GM15510 (cell line): ENCODE data around the gene DRD1.

Experiments
- POLR2A ChIP-seq: IDR thresholded peaks from 3 replicates; pipeline ENCODE4 v1.6.1; 2011; ENCODE audit warnings: borderline replicate concordance; ENCODE audit not compliant: insufficient read length; ENCODE audit errors: extremely low read depth

DRD1 gene

DNA sequence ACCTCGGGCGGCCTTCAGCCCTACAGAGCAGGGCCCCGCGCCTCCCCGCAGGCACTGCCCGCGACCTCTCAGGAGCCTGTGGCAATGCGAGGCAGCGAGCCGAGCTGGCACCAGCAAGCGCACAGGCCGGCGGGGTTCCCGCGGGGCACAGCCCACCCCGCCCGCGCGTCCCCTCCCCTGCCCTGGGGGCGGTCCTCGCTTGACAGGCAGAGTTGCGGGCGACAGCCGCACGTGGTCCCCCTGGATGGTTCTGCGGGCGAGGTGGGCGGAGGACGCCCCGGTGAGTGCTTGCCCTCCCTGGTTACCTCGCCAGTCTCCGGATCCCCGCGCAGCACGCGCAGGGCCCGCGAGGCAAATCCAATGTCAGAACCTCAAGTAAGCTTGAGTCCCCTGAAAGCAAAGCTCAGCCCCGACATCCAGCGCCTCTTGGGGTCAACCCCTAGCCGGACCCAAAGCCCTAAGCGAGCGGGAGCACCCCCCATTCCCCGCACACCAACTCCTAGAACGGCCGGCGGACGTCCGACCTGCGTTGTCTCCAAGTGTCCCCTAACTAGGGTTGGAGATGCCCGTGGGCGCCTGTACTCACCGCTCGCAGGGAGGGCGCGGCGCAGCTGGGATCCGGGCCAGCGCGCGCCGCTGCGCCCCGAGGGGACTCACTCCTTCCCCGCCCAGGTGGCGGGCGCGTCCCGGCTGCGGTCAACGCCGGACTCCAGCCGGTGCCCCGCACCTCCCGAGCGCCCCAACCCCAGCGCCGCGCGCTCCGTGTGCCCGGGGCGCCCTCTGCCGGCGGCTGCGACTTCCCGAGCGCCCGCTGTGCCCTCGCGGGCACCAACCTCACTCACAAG lies at the start of gene DRD1:
Gene DRD1 (minus strand): TSS at position 123 of the 845 bp plus-strand sequence. CDS start 1,083 bp downstream, outside the sequence.
- no peak for TF ChIP-seq POLR2A

DNA sequence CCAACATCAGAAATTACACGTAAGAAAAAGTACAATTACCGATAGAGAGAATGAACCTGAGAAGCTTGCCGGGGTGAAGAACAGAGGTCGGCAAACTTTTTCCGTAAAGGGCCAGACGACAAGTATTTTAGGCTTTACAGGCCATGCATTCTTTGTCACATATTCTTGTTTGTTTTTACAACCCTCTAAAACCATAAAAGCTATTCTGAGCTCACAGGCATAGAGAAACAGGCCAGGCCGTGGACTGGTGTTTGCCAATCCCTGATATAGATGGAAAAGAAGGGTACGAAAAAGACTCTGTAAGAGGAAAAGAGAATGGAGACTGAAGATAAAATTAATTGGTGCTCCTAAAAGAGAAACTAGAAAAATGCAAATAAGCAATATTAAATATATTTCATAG lies 49.7 kb upstream of the DRD1 start:
- no peak for TF ChIP-seq POLR2A

DNA sequence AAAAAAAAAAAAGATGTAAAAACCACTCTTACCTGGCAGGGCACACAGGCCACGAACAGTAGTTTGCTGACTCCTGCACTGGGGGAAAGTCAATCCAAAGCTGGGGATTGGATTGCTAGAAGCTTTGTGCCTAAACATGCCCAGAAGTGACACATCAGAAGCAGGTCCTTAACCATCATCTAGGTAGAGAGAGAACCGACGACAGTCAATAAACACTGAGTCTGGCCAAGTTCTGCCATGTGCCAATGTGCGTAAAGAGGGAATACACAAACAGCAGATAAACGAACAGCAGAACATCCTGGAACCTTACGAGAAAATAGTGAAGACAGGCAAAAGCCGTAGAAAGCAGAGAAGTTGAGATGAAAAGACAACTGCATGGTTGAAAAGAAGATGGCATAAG lies 49.3 kb upstream of the DRD1 start:
- no peak for TF ChIP-seq POLR2A

DNA sequence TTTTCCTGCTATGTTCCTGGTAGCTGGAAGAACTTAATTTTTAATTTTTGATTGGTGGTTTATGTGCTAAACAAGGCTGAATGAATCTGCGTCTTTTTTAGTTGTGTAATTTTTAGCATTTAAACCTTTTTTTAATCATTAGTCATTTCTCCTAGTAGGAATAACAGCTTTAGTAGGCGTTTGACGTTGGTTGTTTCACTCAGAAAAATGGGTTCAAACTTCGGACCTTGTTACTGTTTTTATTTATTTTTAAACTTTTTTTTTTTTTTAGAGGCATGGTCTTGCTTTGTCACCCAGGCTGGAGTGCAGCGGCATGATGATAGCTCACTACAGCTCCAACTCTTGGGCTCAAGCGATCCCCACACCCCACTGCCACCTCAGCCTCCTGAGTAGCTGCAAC lies 47.2 kb upstream of the DRD1 start:
- no peak for TF ChIP-seq POLR2A

DNA sequence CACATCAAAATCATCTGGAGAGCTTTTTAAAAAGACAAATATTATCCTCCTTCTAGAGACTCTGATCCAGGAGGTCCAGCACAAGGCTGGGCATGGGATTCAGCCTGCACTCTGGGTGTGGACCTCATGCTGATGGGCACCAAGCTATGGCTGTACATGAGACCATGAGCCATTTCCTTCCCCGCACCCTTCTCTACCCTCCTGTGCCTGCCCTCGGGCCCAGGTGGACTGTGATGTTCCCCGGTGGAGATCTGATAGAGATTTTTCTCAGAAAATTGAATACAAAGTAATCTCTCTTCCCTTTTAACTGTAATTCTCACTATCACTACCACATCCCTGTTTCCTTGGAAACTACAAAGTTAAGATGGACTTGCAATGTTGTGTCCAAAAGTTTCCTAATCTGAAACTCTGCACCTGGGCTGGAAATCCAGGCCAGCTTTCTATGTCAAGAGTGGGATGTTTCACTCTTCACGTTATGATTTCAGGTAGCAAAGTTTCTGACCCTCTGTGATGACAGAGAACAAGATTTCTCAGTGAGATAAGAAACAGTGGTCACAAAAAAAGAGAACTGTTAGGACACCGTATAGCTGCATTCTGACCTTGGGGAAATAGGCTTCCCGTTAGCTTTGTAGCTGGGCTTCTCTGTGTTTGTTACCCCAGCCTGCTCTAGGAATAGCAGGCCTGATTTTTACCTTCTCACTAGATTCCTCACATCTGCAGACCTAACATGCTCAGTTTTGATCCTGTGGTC lies 45.9 kb upstream of the DRD1 start:
- no peak for TF ChIP-seq POLR2A

DNA sequence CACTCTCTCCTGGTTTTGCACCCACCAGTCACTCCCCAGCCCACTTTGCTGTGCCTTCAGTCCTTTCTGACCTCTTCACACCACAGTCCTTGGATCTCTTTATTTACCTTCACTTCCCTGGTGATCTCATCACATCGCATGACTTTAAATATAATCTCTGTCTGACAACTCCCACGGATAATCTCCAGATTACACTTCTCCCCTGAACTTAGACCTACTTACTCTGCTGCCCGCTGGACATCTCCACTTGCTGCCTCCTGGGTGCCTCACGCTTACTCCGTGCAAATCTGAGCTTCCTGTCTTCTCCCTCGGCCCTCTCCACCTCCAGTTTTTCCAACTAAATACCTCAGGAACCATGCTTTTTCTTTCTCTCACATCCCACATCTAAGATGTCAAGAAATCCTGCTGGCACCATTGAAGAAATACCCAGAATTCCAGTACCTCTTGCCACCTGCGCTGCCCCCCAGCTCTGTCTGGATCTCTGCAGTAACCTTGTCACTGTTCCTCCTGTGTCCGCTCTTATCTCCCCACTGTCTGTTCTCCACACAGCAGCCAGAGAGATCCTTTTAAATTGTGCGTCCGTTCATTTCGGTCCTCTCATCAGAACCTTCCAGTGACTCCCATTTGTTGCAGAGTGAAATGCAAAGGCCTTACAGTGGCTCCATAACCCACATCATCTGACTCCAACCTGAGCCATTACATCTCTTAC lies 43.7 kb upstream of the DRD1 start:
- TF ChIP-seq POLR2A = no peak

DNA sequence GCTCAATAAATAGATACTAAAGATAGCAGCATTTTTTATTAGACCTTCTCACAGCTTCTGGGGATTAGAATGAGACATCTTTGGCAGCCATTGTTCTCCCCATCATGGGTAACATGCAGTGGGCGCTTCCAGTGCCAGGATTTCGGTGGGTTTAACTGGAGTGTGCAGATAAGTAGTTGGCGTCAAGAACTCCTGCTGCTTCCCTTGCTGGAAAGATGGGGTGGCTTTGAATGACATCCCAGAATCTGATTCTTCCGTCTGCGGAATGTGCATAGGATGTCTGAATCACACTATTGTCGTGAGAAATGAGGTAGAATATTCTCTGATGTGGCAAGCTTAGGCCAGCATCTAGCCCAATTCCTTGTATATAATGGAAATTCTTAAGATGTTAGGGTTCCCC lies 41.6 kb upstream of the DRD1 start:
- TF ChIP-seq POLR2A = no peak

DNA sequence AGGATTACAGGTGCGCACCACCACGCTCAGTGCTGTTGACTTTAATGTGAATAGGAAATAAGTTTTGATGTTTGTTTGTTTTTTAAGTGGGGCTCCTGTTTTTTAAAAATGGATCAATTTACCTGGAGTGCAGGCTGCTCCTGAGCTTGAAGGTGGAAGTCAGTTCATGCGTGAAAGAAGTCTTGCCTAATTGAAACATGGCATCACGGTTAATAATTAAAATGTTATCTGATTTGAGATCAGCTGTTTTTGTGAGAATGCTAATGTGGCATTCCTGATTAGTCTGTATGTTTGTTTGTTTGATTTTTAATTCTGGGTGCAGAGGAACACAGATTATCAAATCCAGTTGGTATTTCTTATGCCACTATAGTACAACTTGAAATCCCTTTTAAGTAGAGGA lies 40.8 kb upstream of the DRD1 start:
- TF ChIP-seq POLR2A = no peak

DNA sequence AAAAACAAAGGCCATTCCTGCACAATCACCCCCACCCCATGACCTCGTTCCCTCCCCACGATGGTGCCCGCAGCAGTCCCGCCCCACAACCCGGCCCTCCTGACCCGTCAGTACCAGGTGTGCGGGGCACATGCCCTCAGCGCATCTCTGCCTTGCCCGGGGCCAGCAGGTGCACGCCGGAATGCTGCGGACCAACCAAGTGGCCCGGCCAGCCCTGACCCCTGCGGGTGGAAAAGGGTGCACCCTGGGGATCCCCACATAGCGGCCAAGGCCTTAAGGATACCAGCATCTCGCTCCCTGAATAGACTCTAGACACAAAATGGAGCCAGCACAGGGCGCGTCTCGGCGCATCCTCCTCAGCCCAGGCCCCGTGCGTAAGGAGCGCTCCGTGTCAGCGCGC lies 40.3 kb upstream of the DRD1 start:
- TF ChIP-seq POLR2A = no peak

DNA sequence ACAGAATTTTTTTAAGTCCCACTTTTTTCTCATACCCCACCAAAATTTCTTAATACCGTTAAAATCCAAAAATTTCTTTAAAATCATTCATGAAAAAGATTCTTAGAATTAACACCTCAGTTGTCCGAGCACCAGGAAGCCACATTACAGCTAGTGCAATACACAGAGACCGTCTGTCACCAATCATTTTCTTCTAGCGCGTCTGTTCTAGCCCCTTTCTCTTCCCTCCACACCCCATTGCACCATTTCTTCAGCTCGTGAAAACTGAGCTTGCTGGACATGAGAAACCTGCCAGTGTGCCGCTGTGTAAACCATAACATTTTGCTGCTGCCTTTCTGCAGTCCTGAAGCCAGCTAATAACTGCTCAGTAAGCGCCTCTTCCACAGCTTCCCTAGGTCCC lies 39.4 kb upstream of the DRD1 start:
- no peak for TF ChIP-seq POLR2A

DNA sequence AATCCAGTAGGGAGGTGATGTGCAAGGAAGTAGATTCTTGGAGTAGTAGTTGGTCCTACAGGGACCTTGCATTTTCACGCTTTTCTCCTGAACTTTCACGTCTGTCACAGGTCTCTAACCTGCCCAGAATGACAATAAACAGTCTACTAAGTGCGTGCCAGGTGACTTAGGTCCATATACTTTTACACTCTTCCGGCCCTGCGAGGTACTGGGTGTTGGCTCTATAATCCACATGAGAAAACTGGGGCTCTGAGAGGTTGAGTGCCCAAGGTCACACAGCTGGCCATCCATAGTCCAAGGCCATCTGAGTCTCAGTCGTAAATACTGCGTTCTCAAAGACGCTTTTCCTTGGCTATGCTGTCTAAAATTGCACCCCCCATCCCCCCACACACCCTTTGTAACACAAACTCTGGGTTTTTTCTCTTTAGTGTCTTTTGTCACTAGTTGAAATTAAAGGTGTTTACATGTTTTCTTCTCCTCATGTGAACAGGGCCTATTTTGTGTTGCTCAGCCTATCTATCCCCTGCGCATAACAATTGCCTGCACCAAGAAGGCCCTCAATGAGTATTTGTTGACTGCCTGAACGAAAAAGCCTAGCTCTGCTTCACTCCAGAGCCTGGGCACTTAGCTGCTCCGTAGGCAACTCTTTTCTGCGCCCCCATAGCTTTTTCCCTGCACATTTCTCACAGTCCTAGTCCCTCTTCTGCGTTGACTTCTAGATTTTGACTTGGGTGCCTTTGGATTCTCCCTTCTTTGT lies 35.3 kb upstream of the DRD1 start:
- no peak for TF ChIP-seq POLR2A

DNA sequence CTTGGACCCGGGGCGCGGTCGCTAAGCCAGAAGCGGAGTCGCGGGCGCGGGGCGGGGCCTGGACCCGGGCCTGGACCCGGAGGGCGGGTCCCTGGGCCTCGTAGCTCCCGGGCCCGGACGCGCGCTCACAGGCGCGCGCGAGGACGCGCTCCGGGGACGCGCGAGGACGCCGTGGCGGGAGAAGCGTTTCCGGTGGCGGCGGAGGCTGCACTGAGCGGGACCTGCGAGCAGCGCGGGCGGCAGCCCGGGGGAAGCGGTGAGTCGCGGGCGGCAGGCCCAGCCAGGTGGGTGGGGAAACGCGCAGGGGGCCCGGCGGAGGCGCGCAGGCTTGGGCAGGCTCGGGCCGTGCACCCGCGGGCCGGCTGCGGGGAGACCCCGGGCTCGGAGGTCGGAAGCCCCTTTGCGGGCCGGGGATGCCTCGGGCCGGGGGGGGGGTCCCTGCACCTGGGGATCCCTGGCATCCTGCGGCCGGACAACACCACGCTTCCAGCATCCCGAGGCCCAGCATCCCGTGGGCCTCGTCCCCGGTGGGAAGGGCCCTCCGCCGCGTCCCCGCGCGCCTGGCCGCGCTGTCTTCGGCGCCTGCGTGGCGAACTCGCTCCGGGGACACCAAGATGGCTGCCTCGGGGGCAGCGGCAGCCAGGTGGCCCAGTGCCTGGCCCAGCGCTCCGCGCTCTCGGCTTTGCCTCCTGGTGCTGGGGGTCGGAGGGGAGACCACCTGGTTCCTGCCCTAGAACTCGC lies 34.6 kb upstream of the DRD1 start, which contains the start of gene SFXN1:
Gene SFXN1 (plus strand): TSS at position 177 of the 741 bp plus-strand sequence. CDS start 13,544 bp downstream, outside the sequence.
- TF ChIP-seq POLR2A = peak; percentile 89

DNA sequence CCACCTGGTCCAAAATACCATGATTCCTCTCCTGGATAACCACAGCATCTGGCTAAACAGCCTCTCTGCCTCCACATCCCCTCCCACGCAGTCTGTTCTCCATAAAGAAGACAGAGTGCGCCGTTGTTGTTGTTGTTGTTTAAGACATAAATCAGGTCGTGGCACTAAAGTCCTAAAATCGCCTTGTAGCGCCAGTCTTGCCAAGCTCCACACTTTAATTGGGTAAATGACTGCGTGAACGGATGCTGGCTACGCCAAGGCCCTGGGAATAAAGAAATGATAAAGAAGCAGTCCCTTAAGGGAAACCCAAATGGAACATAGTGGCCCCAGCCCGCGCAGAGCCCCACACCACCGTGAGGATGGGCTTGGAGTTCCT lies 34.0 kb upstream of the DRD1 start:
- no peak for TF ChIP-seq POLR2A

DNA sequence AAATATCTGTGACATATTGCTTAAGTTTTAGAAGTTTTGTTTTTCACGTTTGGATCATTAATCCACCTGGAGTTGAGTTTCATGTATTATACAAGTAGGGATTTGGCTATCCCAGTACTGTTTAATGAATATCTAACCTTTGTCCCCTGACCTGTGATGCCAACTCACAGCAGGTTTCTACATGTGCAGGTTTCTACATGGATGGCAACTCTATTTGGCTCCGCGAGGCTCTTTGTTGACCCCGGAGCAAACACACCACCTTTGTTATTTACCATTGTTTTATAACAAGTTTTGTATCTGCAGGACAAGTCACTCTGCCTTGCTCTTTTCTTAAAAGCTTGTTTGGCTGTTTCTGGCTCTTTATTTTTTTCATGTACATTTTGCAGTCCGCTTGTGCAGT lies 33.5 kb upstream of the DRD1 start:
- no peak for TF ChIP-seq POLR2A
